CD4-positive, CD25-positive, alpha-beta regulatory T cell (primary cell): ENCODE measurements around the gene CTNND1. TPM values are rescaled to one million over a fixed set of nuclear protein-coding genes. Genes with fewer than 3 reads are reported as not detected.

Experiments used
- ATAC-seq, 2 donors: fragments of 150-1000 bp; cut with Tn5 transposase; one replicate each; pipeline ENCODE4 v1.10.0; 2021; ENCODE audit warnings: low read depth in 2 of 2, moderate number of reproducible peaks in 2 of 2, moderate library complexity in 1 of 2
- DNase-seq, 3 donors: peaks; one replicate each; pipeline versions ENCODE4 v3.0.0 to v3.0.0-alpha.2; 2012 to 2022; ENCODE audit warnings: mixed read lengths in 1 of 3
- H3K27ac ChIP-seq: one replicate; pipeline ENCODE4 v1.7.0; 2013; ENCODE audit warnings: mild to moderate bottlenecking, low read length; ENCODE audit not compliant: insufficient read depth, poor library complexity, severe bottlenecking
- H3K27me3 ChIP-seq: one replicate; pipeline ENCODE4 v1.7.0; 2013; ENCODE audit warnings: low read length; ENCODE audit not compliant: control insufficient read depth, insufficient read depth
- H3K36me3 ChIP-seq: one replicate; pipeline ENCODE4 v1.7.0; 2013; ENCODE audit warnings: mild to moderate bottlenecking, low read length, moderate library complexity; ENCODE audit not compliant: control insufficient read depth, insufficient read depth
- H3K4me1 ChIP-seq: 2 replicates; pipeline ENCODE4 v1.7.0; 2013; ENCODE audit warnings: mild to moderate bottlenecking, low read length; ENCODE audit not compliant: insufficient read depth, control insufficient read depth, poor library complexity, severe bottlenecking
- H3K4me3 ChIP-seq: one replicate; pipeline ENCODE4 v1.7.0; 2013; ENCODE audit warnings: low read depth, mild to moderate bottlenecking, low read length, moderate library complexity
- H3K9me3 ChIP-seq, 2 experiments: 1 replicate in 1 of 2; 2 replicates in 1 of 2; pipeline ENCODE4 v1.7.0; 2013; ENCODE audit warnings: low read length in 2 of 2, mild to moderate bottlenecking in 1 of 2, moderate library complexity in 1 of 2; ENCODE audit not compliant: control insufficient read depth in 2 of 2
- H3K27ac Mint-ChIP-seq, 3 donors: one replicate each; pipeline ENCODE4 v1.8.0; 2020 to 2022; ENCODE audit warnings: mild to moderate bottlenecking in 3 of 3, mixed read lengths in 3 of 3, moderate library complexity in 2 of 3
- H3K27me3 Mint-ChIP-seq: one replicate; pipeline ENCODE4 v1.8.0; 2022; ENCODE audit warnings: mild to moderate bottlenecking, mixed read lengths
- H3K36me3 Mint-ChIP-seq: one replicate; pipeline ENCODE4 v1.8.0; 2020; ENCODE audit warnings: mixed read lengths
- H3K4me1 Mint-ChIP-seq, 4 donors: one replicate each; pipeline ENCODE4 v1.8.0; 2020 to 2022; ENCODE audit warnings: mixed read lengths in 4 of 4, mild to moderate bottlenecking in 1 of 4
- H3K4me3 Mint-ChIP-seq, 4 donors: one replicate each; pipeline ENCODE4 v1.8.0; 2020 to 2022; ENCODE audit warnings: mild to moderate bottlenecking in 4 of 4, mixed read lengths in 4 of 4, moderate library complexity in 3 of 4
- H3K9me3 Mint-ChIP-seq, 7 donors: one replicate each; pipeline ENCODE4 v1.8.0; 2020 to 2022; ENCODE audit warnings: mixed read lengths in 7 of 7, mild to moderate bottlenecking in 3 of 7, moderate library complexity in 2 of 7
- polyA plus RNA-seq, 4 donors: library from polyadenylated mRNA; unstranded; fragments of 300-500 nt; fragmentation: Illumina TruSeq; gene quantifications; one replicate each; pipeline ENCODE4 v1.2.3, GENCODE V29; 2021
- total RNA-seq: library from RNA; stranded (reverse); gene quantifications from one replicate; pipeline ENCODE4 v1.2.3, GENCODE V29; 2022

Gene CTNND1
- total and polyA plus RNA-seq, 5 donors from 2014 or later: 0.53 to 19.4 (median 2.6) TPM

DNA sequence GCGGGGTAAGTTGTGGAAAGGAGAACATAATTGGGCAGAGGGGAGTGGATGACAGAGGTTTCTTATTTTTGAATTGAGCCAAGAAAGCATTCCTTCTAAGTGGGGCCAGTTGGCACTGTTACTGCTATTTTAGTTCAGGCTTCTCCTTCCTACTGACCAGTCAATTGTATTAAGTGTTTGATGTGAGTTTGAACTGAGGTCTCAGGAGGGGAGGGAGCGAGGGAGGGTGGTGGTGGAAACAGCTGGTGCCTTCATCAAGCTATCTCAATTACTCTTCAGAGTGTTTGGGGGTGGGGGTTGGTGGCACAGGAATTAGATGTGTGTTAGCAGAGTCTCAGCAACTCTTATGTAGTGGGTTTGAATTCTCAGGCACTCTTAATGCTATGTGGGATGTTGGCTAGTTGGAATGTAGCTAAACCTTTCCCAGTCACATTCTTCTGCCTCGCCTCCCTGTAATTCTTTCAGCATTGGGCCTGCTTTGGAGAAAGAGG is 14.5 kb downstream of the CTNND1 start:
- Mint-ChIP-seq H3K4me3 (no peak overlapping the region), H3K4me1 (peaks cover 0 to 21% (median 8%) of the 10 kb centered on the region in 4 donors), H3K9me3 (peaks cover 0 to 2% (median 0%) of the 10 kb centered on the region in 7 donors), H3K27me3 (no peaks in the 10 kb centered on the region), H3K27ac (peak overlapping the region in 1 of 3 donors; percentile 53), H3K36me3 (peaks cover 8% of the 10 kb centered on the region)
- Histone ChIP-seq H3K4me3 (no peak overlapping the region), H3K4me1 (no peaks in the 10 kb centered on the region), H3K36me3 (no peaks in the 10 kb centered on the region), H3K9me3 (no peaks in the 10 kb centered on the region), H3K27ac (no peak overlapping the region), H3K27me3 (no peaks in the 10 kb centered on the region)
- DNase-seq (no peak), ATAC-seq (no peak)

DNA sequence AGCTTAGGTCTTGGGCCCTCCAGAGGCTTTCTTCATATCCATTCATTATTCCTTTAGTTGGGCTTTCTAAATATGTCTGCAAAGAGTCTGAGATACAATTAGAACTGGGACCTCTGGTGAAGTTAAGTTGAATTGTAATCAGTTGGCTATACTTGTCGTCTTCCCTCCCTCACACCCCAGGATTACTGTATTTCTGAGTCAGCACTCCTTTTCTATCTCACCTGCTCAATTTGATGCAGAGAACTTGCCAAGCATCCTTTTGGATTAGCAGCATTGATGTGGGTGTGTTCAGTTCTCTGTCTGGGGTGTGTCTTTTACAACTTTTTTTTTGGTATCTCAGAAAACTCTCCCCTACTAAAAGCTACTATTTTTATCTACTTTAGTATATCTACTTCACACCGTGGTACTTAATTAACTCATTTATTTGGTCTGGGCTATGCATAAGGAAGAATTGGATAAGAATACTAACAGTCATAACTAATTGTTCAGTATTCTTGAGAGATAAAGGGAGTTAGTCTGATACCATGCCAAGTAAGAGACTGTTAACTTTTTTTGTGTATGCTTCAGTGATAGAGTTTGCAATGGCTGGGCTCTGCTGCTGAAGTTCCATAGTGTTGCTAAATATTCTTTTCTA is 15.1 kb downstream of the CTNND1 start:
- no peaks in the 10 kb centered on the region for H3K4me1 ChIP-seq
- no peak for DNase-seq
- Mint-ChIP-seq H3K27ac (peak overlapping the region in 1 of 3 donors; percentile 36), H3K4me1 (peaks cover 0 to 25% (median 9%) of the 10 kb centered on the region in 4 donors), H3K9me3 (peaks cover 0 to 2% (median 0%) of the 10 kb centered on the region in 7 donors), H3K4me3 (no peak overlapping the region), H3K27me3 (no peaks in the 10 kb centered on the region), H3K36me3 (peaks cover 4% of the 10 kb centered on the region)
- H3K9me3 ChIP-seq: no peaks in the 10 kb centered on the region
- no peaks in the 10 kb centered on the region for H3K27me3 ChIP-seq
- H3K36me3 ChIP-seq: no peaks in the 10 kb centered on the region
- H3K4me3 ChIP-seq: no peak overlapping the region
- ATAC-seq: no peak
- no peak overlapping the region for H3K27ac ChIP-seq

GRCh38 chr11:57777969-57778317 is 16.3 kb downstream of the CTNND1 start:
- Mint-ChIP-seq H3K9me3 (no peaks in the 10 kb centered on the region), H3K27ac (no peak overlapping the region), H3K4me3 (no peak overlapping the region), H3K4me1 (peaks cover 0 to 25% (median 9%) of the 10 kb centered on the region in 4 donors), H3K27me3 (no peaks in the 10 kb centered on the region), H3K36me3 (peaks cover 4% of the 10 kb centered on the region)
- Histone ChIP-seq H3K9me3 (no peaks in the 10 kb centered on the region), H3K36me3 (no peaks in the 10 kb centered on the region), H3K4me3 (no peak overlapping the region), H3K27me3 (no peaks in the 10 kb centered on the region), H3K4me1 (no peaks in the 10 kb centered on the region), H3K27ac (no peak overlapping the region)
- ATAC-seq (no peak), DNase-seq (no peak)

GRCh38 chr11:57778318-57779037 is 16.9 kb downstream of the CTNND1 start:
- peak overlapping the region in 1 of 3 donors; percentile 38 for H3K27ac Mint-ChIP-seq
- ATAC-seq: no peak
- no peaks in the 10 kb centered on the region for H3K27me3 ChIP-seq

GRCh38 chr11:57779276-57779675 is 17.7 kb downstream of the CTNND1 start:
- Mint-ChIP-seq H3K27me3 (no peaks in the 10 kb centered on the region), H3K36me3 (peaks cover 4% of the 10 kb centered on the region), H3K9me3 (no peaks in the 10 kb centered on the region), H3K4me3 (no peak overlapping the region), H3K27ac (no peak overlapping the region), H3K4me1 (peaks cover 0 to 25% (median 8%) of the 10 kb centered on the region in 4 donors)
- no peaks in the 10 kb centered on the region for H3K9me3 ChIP-seq
- H3K4me1 ChIP-seq: no peaks in the 10 kb centered on the region
- DNase-seq: no peak
- H3K36me3 ChIP-seq: no peaks in the 10 kb centered on the region
- H3K27ac ChIP-seq: no peak overlapping the region
- H3K4me3 ChIP-seq: no peak overlapping the region
- H3K27me3 ChIP-seq: no peaks in the 10 kb centered on the region
- ATAC-seq: no peak

More at GRCh38 chr11:57778318-57779037, 16.9 kb downstream of the CTNND1 start:
- no peak overlapping the region for H3K4me3 Mint-ChIP-seq
- Histone ChIP-seq H3K9me3 (no peaks in the 10 kb centered on the region), H3K4me1 (no peaks in the 10 kb centered on the region), H3K36me3 (no peaks in the 10 kb centered on the region), H3K4me3 (no peak overlapping the region), H3K27ac (no peak overlapping the region)
- peaks cover 4% of the 10 kb centered on the region for H3K36me3 Mint-ChIP-seq
- peaks cover 0 to 25% (median 9%) of the 10 kb centered on the region in 4 donors for H3K4me1 Mint-ChIP-seq
- no peak for DNase-seq
- H3K9me3 Mint-ChIP-seq: no peaks in the 10 kb centered on the region
- no peaks in the 10 kb centered on the region for H3K27me3 Mint-ChIP-seq

DNA sequence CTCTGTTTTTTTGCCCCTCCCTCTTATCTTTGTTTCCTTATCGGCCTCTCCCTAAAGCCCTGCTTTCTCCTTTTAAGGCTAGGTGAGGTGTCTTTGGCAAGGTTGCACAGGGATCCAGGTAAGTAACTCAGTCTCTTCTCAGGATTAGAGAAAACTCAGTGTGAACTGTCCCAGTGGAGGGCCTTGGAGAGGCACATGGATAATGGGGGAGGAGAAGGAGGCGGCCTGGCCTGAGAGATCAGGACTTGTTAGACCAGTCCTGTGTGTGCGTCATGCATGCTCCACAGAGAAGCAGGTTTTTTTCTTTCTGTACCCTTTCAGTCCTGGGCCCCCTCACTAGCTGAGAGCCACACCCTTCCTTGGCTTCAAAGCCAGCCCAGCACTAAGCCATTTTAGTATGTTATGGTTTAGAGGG is 19.9 kb downstream of the CTNND1 start:
- Mint-ChIP-seq H3K9me3 (no peaks in the 10 kb centered on the region), H3K27me3 (no peaks in the 10 kb centered on the region), H3K27ac (no peak overlapping the region), H3K4me3 (no peak overlapping the region), H3K4me1 (peaks cover 0 to 12% (median 6%) of the 10 kb centered on the region in 4 donors), H3K36me3 (no peaks in the 10 kb centered on the region)
- H3K4me3 ChIP-seq: no peak overlapping the region
- H3K4me1 ChIP-seq: no peaks in the 10 kb centered on the region
- no peaks in the 10 kb centered on the region for H3K36me3 ChIP-seq
- H3K27ac ChIP-seq: no peak overlapping the region
- no peaks in the 10 kb centered on the region for H3K9me3 ChIP-seq
- no peaks in the 10 kb centered on the region for H3K27me3 ChIP-seq
- DNase-seq: no peak
- no peak for ATAC-seq

- Mint-ChIP-seq H3K4me3 (no peak overlapping the region), H3K4me1 (peaks cover 0 to 7% (median 1%) of the 10 kb centered on the region in 4 donors), H3K27ac (no peak overlapping the region), H3K27me3 (no peaks in the 10 kb centered on the region), H3K9me3 (no peaks in the 10 kb centered on the region), H3K36me3 (no peaks in the 10 kb centered on the region)
- no peaks in the 10 kb centered on the region for H3K36me3 ChIP-seq
- no peak for DNase-seq
- no peaks in the 10 kb centered on the region for H3K9me3 ChIP-seq
- H3K4me1 ChIP-seq: no peaks in the 10 kb centered on the region
- H3K4me3 ChIP-seq: no peak overlapping the region
- no peak overlapping the region for H3K27ac ChIP-seq
- no peak for ATAC-seq
- H3K27me3 ChIP-seq: no peaks in the 10 kb centered on the region
Observed at GRCh38 chr11:57785072-57785471, 23.5 kb downstream of the CTNND1 start.
